ENCODE data around the gene MRLN.
"Not testable (repeated sequence)": the region's sequence is repeated elsewhere in the genome, so short reads cannot be mapped to it uniquely, and the experiment has no call there.

MRLN gene

GRCh38 chr10:59753267-59753666, at the start of gene MRLN:
Gene MRLN, minus strand, starts transcription at chr10:59753455.
- DNase-seq (ENCODE audit: low read depth), result no peak

DNA sequence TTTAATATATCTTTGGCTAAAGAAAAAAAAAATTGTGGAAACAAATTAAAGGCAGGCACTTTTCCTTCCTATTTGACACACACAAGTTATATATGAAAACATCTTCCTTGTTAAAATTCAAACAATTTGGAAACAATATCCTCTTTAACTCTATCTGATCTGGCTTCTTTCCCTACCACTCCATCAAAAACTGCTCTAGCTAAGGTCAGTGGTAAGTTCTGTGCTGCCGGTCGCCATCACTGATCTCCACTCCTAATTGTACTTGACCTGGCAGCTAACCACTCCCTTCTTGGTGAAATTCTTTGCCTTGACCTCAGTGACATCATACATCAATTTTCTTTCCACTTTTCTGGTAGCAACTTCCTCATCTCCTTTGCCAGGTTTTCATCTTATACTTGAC, 47.9 kb upstream of the MRLN start:
- DNase-seq (ENCODE audit: low read depth), result no peak

DNA sequence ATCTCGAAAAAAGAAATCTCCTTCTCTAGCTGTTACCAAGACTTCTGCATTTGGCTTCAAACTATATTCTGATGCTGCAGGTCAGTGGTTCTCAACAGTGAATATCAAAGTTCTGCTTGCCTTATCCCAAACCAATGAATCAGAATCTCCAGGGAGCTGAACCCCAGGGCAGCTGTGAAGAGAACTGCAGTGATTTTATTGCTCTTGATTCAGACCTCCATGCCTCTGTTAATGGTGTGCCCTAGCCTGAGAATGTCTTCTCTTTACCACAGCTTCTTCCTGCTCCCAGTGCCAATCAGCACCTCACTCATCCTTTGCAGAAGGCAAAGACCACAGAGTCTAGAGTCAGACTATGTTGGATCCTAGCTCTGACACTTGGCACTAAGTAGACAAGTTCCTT, 46.2 kb upstream of the MRLN start:
- DNase-seq (ENCODE audit: low read depth), result no peak

GRCh38 chr10:59793919-59794318, 40.7 kb upstream of the MRLN start:
- DNase-seq (ENCODE audit: low read depth), result no peak

GRCh38 chr10:59792812-59793211, 39.6 kb upstream of the MRLN start:
- DNase-seq (ENCODE audit: low read depth), result no peak

- DNase-seq (ENCODE audit: low read depth), result no peak
Measured at GRCh38 chr10:59791601-59792000, 38.3 kb upstream of the MRLN start.

GRCh38 chr10:59790080-59790479, 36.8 kb upstream of the MRLN start:
- DNase-seq (ENCODE audit: low read depth), result not testable (repeated sequence)

- DNase-seq (ENCODE audit: low read depth), result not testable (repeated sequence)
Measured at GRCh38 chr10:59788914-59789313, 35.7 kb upstream of the MRLN start.

DNA sequence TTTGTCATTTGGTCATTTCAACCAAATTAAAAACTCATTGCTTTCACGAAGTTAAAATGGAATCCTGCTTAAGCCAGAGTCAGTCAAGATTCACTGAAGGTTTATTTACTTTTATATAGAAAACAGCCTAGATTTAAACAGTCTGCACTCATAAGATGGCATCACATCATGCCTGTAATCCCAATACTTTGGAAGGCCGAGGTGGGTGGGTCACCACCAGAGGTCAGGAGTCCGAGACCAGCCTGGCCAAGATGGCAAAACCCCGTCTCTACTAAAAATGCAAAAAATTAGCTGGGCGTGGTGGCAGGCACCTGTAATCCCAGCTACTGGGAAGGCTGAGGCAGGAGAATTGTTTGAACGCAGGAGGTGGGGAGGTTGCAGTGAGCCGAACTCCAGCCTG, 33.8 kb upstream of the MRLN start:
- DNase-seq (ENCODE audit: low read depth), result not testable (repeated sequence)

DNA sequence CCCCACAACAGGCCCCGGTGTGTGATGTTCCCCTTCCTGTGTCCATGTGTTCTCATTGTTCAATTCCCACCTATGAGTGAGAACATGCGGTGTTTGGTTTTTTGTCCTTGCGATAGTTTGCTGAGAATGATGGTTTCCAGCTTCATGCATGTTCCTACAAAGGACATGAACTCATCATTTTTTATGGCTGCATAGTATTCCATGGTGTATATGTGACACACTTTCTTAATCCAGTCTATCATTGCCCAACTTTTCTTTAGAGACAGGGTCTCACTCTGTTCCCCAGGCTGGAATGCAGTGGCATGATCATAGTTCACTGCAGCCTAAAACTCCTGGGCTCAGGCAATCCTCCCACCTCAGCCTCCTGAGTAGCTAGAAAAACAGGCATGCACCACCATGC, 32.2 kb upstream of the MRLN start:
- DNase-seq (ENCODE audit: low read depth), result not testable (repeated sequence)

DNA sequence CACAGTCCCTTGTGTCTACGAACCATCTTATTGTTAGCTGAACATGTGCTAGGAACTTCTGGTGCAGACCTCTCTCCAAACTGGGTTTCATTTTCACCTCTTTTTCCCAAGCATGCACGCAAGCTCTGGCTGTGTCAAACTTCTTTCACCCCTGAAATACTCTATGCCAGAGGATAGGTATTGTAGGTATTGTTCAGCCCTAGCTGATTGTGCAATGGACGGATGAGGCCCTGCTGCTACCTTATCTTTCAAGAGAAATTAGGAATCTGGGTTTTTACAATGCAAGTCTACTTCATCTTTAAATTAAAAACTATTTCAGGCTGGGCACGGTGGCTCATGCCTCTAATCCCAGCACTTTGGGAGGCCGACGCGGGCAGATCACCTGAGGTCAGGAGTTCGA, 28.3 kb upstream of the MRLN start:
- DNase-seq (ENCODE audit: low read depth), result no peak

GRCh38 chr10:59779756-59780533, 26.7 kb upstream of the MRLN start:
- no peak for DNase-seq (ENCODE audit: low read depth)

DNA sequence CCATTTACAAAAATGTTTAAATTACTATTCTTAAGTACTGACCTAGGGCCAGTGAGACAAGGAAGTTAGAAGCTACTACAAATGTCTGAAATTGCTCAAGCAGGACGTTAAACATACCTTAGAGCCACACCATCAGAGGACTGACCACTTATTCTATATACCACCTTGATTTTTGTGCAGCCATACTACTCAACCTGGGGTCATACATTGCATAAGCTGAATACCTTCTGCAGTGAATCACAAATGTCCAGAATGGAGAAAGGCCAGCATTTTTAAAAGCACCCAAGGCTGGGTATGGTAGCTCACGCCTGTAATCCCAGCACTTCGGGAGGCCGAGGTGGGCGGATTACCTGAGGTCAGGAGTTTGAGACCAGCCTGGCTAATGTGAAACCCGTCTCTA, 21.2 kb upstream of the MRLN start:
- DNase-seq (ENCODE audit: low read depth), result no peak

GRCh38 chr10:59773088-59773487, 19.8 kb upstream of the MRLN start:
- no peak for DNase-seq (ENCODE audit: low read depth)

DNA sequence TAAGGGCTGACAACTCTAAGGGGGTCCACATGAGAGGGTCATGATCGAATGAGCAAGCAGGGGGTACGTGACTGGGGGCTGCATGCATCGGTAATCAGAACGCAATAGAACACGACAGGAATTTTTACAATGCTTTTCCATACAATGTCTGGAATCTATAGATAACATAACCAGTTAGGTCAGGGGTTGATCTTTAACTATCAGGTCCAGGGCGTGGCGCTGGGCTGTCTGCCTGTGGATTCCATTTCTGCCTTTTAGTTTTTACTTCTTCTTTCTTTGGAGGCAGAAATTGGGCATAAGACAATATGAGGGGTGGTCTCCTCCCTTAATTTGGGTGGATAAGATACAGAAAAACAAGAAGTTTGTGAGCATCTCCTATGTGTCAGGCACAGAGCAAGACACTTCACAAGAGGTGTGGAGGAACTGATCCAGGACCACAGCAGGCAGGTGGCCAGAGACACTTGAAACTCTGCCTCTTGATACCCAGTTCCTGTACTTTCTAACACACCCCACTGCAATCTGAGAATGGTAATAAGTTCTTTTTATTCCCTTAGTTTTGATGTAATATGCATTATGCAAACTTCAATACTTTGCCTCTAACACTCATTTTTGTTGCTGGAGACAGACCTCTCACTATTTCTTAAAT, 18.0 kb upstream of the MRLN start:
- DNase-seq (ENCODE audit: low read depth), result no peak

- no peak for DNase-seq (ENCODE audit: low read depth)
Measured at GRCh38 chr10:59770689-59771088, 17.4 kb upstream of the MRLN start.

DNA sequence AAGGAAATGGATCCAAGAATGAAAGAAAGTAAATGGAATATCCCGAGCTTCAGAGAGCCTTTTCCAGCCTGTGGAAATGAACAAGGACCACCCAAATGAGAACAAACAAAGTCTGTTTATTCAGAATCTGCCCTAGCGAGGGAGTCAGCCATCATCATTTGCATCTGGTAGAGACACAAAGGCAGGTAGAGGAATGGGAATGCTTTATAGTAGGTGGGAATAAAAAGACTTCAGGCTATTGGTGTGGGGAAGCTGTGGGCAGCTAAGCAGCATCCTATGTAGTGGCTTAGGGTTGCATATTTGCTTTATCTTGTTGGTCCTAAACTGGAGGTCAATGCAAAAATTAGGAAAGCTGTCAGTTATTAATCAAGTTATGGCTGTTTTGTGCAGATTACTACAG, 9.2 kb upstream of the MRLN start:
- no peak for DNase-seq (ENCODE audit: low read depth)

- no peak for DNase-seq (ENCODE audit: low read depth)
Measured at GRCh38 chr10:59757966-59758365, 4.7 kb upstream of the MRLN start.

- no peak for DNase-seq (ENCODE audit: low read depth)
Measured at GRCh38 chr10:59754951-59755350, 1.7 kb upstream of the MRLN start.

GRCh38 chr10:59752278-59752940, 846 bp downstream of the MRLN start:
- DNase-seq (ENCODE audit: low read depth), result no peak

DNA sequence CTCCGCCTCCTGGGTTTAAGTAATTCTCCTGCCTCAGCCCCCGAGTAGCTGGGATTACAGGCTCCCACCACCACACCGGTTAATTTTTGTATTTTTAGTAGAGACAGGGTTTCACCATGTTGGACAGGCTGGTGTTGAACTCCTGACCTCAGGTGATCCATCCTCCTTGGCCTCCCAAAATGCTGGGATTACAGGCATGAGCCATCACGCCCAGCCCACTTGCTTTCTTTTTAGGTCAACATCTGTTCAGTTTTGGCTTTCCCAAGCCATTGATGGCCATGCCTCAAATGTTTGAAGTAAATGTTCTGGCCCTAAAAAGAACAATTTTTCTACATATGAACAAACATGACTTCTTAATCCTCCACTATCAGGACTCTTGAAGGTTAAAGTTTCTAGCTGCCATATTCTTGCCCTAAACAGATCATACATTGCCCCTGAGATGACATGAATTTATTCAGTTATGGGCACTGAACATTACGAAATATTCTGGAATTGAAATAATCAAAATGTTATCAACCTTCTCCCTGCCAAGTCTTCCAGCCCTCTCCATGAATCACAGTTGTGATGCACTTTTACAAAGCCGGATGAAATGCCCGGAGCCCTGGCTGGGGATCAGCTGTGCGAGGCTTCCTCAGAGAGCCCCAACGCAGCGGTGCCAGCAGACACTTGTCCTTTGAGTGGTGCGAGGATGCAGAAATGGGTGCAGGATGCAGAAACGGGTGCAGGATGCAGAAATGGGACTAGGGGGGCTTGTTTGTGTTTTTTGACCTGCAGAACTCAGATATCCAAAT, 2.9 kb downstream of the MRLN start:
- no peak for DNase-seq (ENCODE audit: low read depth)

GRCh38 chr10:59748834-59749233, 4.4 kb downstream of the MRLN start:
- DNase-seq (ENCODE audit: low read depth), result no peak
